KMS-11 (cell line): ENCODE results near the gene CXorf51B.
"Not testable (repeated sequence)": the region's sequence is repeated elsewhere in the genome, so short reads cannot be mapped to it uniquely, and the experiment has no call there.

Source experiments
- H2AFZ ChIP-seq: fragments of 200-600 bp; sonication (generic); 2 replicates; pipeline ENCODE4 v1.6.1; 2016; ENCODE audit warnings: antibody characterized with exemption, mixed run types, low read depth
- H3K27ac ChIP-seq: fragments of 200-600 bp; sonication (generic); 2 replicates; pipeline ENCODE4 v1.6.1; 2016; ENCODE audit warnings: mild to moderate bottlenecking, mixed run types
- H3K27me3 ChIP-seq: fragments of 200-600 bp; sonication (generic); 2 replicates; pipeline ENCODE4 v1.6.1; 2017; ENCODE audit warnings: mild to moderate bottlenecking, low read depth, mixed run types, moderate library complexity; ENCODE audit not compliant: insufficient read depth
- H3K36me3 ChIP-seq: fragments of 200-600 bp; sonication (generic); 2 replicates; pipeline ENCODE4 v1.6.1; 2017; ENCODE audit warnings: mild to moderate bottlenecking, mixed run types; ENCODE audit not compliant: insufficient read depth
- H3K4me1 ChIP-seq: fragments of 200-600 bp; sonication (generic); 2 replicates; pipeline ENCODE4 v1.6.1; 2016; ENCODE audit warnings: mild to moderate bottlenecking, low read depth, mixed run types; ENCODE audit not compliant: poor library complexity, severe bottlenecking
- H3K4me2 ChIP-seq: fragments of 200-600 bp; sonication (generic); 2 replicates; pipeline ENCODE4 v1.7.0; 2016; ENCODE audit warnings: mild to moderate bottlenecking, mixed run types
- H3K4me3 ChIP-seq: fragments of 200-600 bp; sonication (generic); IDR thresholded peaks from 2 replicates; pipeline ENCODE4 v1.6.1; 2017; ENCODE audit warnings: low read depth, low read length, mixed read lengths; ENCODE audit not compliant: insufficient read depth
- H3K79me2 ChIP-seq: fragments of 200-600 bp; sonication (generic); 2 replicates; pipeline ENCODE4 v1.6.1; 2016; ENCODE audit warnings: low read depth, mixed run types; ENCODE audit not compliant: insufficient read depth
- H3K9ac ChIP-seq: fragments of 200-600 bp; sonication (generic); 2 replicates; pipeline ENCODE4 v1.6.1; 2016; ENCODE audit warnings: mild to moderate bottlenecking, mixed run types
- H4K20me1 ChIP-seq: fragments of 200-600 bp; sonication (generic); 2 replicates; pipeline ENCODE4 v1.6.1; 2016; ENCODE audit warnings: mild to moderate bottlenecking, mixed run types; ENCODE audit not compliant: insufficient read depth
- TF ChIP-seq, protein P1 (sequence below): fragments of 200-600 bp; sonication (generic); conservative IDR thresholded peaks from 2 replicates; pipeline ENCODE4 v1.6.1; 2017; ENCODE audit warnings: low read depth, mild to moderate bottlenecking, antibody characterized with exemption, low read length, moderate library complexity, mixed read lengths

CXorf51B gene

DNA sequence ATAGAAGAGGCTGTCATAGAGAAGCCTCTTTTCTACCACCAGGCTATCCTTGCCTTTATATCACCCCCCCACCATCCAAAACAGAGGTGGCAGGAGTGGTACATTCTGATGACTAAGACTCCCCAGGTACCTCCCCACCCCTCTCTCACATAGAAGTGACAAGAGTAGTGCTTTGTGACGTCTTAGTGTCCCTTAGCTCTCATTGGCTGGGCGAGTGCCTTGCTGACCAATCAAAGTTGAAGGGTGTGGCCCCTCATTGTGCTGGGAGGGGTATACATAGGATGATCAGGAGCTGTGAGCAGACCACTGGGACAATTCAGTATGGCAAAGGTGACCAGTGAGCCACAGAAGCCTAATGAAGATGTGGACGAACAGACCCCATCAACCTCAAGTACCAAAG, at the start of gene CXorf51B:
Gene CXorf51B, plus strand, starts transcription at position 301 of the 400 bp plus-strand sequence. Its CDS starts 21 bp downstream, at position 322.
- not testable (repeated sequence) for H3K4me2 ChIP-seq, H2AFZ ChIP-seq, H3K27me3 ChIP-seq, H3K36me3 ChIP-seq, H3K4me1 ChIP-seq, H3K9ac ChIP-seq, H4K20me1 ChIP-seq, H3K27ac ChIP-seq, H3K79me2 ChIP-seq, H3K4me3 ChIP-seq

DNA sequence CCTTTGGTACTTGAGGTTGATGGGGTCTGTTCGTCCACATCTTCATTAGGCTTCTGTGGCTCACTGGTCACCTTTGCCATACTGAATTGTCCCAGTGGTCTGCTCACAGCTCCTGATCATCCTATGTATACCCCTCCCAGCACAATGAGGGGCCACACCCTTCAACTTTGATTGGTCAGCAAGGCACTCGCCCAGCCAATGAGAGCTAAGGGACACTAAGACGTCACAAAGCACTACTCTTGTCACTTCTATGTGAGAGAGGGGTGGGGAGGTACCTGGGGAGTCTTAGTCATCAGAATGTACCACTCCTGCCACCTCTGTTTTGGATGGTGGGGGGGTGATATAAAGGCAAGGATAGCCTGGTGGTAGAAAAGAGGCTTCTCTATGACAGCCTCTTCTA, 5.1 kb downstream of the CXorf51B start, which contains the start of gene CXorf51A:
Gene CXorf51A, minus strand, starts transcription at position 101 of the 400 bp plus-strand sequence. Its CDS starts 21 bp downstream, at position 80.
- not testable (repeated sequence) for H3K4me2 ChIP-seq, H3K36me3 ChIP-seq, H3K4me3 ChIP-seq, H3K27ac ChIP-seq, H3K9ac ChIP-seq, H2AFZ ChIP-seq, H4K20me1 ChIP-seq, H3K27me3 ChIP-seq, H3K4me1 ChIP-seq, H3K79me2 ChIP-seq

DNA sequence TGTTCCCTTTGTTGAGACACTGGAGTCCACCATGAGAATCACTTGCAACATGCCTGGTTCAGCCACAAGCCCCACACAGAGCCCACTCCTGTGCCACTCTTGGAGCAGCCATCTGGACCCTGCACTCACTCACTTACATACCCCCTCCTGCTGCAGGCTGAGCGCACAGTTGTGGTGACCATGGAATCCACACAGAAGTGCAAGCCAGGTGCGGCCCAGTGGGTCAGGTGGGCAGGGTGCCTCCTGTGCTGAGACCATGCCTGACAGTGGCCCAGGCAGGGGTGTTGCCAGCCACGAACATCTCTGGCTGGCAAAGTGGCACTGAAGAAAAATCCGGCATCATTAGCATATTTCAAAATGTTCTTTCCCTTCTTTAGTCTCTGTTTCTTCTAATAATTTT, 22.4 kb downstream of the CXorf51B start:
- Histone ChIP-seq H3K4me1 (no peaks in the 10 kb centered on the region), H3K4me3 (no peak overlapping the region), H2AFZ (no peak overlapping the region), H3K9ac (no peak overlapping the region), H4K20me1 (no peaks in the 10 kb centered on the region), H3K27me3 (no peaks in the 10 kb centered on the region), H3K36me3 (no peaks in the 10 kb centered on the region), H3K79me2 (no peaks in the 10 kb centered on the region), H3K27ac (no peak overlapping the region), H3K4me2 (no peak overlapping the region)
- TF ChIP-seq, protein P1, sequence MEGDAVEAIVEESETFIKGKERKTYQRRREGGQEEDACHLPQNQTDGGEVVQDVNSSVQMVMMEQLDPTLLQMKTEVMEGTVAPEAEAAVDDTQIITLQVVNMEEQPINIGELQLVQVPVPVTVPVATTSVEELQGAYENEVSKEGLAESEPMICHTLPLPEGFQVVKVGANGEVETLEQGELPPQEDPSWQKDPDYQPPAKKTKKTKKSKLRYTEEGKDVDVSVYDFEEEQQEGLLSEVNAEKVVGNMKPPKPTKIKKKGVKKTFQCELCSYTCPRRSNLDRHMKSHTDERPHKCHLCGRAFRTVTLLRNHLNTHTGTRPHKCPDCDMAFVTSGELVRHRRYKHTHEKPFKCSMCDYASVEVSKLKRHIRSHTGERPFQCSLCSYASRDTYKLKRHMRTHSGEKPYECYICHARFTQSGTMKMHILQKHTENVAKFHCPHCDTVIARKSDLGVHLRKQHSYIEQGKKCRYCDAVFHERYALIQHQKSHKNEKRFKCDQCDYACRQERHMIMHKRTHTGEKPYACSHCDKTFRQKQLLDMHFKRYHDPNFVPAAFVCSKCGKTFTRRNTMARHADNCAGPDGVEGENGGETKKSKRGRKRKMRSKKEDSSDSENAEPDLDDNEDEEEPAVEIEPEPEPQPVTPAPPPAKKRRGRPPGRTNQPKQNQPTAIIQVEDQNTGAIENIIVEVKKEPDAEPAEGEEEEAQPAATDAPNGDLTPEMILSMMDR, result no peak

DNA sequence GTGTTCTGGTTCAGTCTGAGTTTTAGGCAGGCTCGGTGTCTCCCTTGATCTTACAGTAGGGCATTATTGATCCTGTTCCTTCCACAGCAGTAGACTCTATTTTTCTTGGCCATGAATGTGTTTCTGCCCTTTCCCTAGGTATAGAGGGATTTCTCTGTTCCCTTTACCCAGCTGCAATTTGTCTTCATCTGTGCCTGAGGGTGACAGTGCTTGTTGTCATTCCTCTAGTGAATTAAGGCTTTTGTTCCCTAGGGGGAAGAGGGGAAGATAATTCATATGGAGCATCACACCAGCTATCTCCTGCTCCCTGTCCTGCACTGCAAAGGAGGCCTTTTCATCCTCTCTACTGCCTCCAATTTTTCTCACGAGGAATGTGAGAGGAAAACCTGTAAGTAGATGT, 44.7 kb downstream of the CXorf51B start:
- TF ChIP-seq, protein P1, result no peak

More for the DNA sequence above, 44.7 kb downstream of the CXorf51B start:
- no peak overlapping the region for H3K4me2 ChIP-seq
- no peaks in the 10 kb centered on the region for H3K27me3 ChIP-seq
- H3K36me3 ChIP-seq, result no peaks in the 10 kb centered on the region
- H3K27ac ChIP-seq, result no peak overlapping the region
- H2AFZ ChIP-seq, result no peak overlapping the region
- H3K79me2 ChIP-seq, result no peaks in the 10 kb centered on the region
- no peaks in the 10 kb centered on the region for H3K4me1 ChIP-seq
- H3K9ac ChIP-seq, result no peak overlapping the region
- no peaks in the 10 kb centered on the region for H4K20me1 ChIP-seq
- H3K4me3 ChIP-seq, result no peak overlapping the region
